SK-N-SH (cell line): ENCODE results near the gene TRUB2. TPM values are rescaled to one million over a fixed set of nuclear protein-coding genes. Genes with fewer than 3 reads are reported as not detected.
A peak's percentile ranks its signal among the peaks of the same experiment; 100 is the strongest.

Experiments used
- CTCF ChIA-PET: fragments of 300-600, 350-600 bp; formaldehyde crosslinking; extraction: SDS; loops from one replicate; lab custom pipeline; 2021; lab: Yijun Ruan, JAX
- POLR2A ChIA-PET: fragments of 350-600 bp; sonication (Branson Sonifier 250); formaldehyde crosslinking; extraction: SDS; loops from one replicate; lab custom pipeline; 2020; ENCODE audit warnings: antibody characterized with exemption, inconsistent platforms; lab: Yijun Ruan, JAX
- DNase-seq: peaks from one replicate; pipeline ENCODE4 v3.0.0; 2012
- H2AFZ ChIP-seq: fragments of 200-600 bp; sonication (generic); 2 replicates; pipeline ENCODE4 v1.8.1; 2016; ENCODE audit warnings: antibody characterized with exemption, mild to moderate bottlenecking, low read depth
- H3F3A ChIP-seq: fragments of 200-600 bp; sonication (generic); replicated peaks from 2 replicates; pipeline ENCODE3; 2016; ENCODE audit warnings: antibody characterized with exemption, mild to moderate bottlenecking; ENCODE audit not compliant: insufficient read depth
- H3K27ac ChIP-seq, 2 experiments: fragments of 200-500 bp in 1 of 2; fragments of 200-600 bp in 1 of 2; sonication (Bioruptor generic) in 1 of 2; sonication (generic), shearing (Covaris generic) in 1 of 2; 2 replicates each; pipeline versions ENCODE4 v1.5.1 to v1.6.1; 2014 to 2016; ENCODE audit warnings: low read depth in 2 of 2, inconsistent platforms in 1 of 2, low read length in 1 of 2, mild to moderate bottlenecking in 1 of 2, mixed read lengths in 1 of 2
- H3K27me3 ChIP-seq: fragments of 200-600 bp; sonication (generic), shearing (Covaris generic); 2 replicates; pipeline ENCODE4 v1.6.1; 2016; ENCODE audit warnings: mixed run types; ENCODE audit not compliant: insufficient read depth
- H3K36me3 ChIP-seq, 2 experiments: fragments of 200-500 bp in 1 of 2; fragments of 200-600 bp in 1 of 2; sonication (Bioruptor generic) in 1 of 2; sonication (generic) in 1 of 2; replicated peaks in 1 of 2; 2 replicates each; pipeline versions ENCODE3 to v1.5.1; 2014 to 2016; ENCODE audit warnings: low read length in 1 of 2, mild to moderate bottlenecking in 1 of 2; ENCODE audit not compliant: insufficient read depth in 2 of 2, control insufficient read depth in 1 of 2
- H3K4me1 ChIP-seq, 2 experiments: fragments of 200-500 bp in 1 of 2; fragments of 200-600 bp in 1 of 2; sonication (Bioruptor generic) in 1 of 2; sonication (generic), shearing (Covaris generic) in 1 of 2; 2 replicates each; pipeline versions ENCODE4 v1.5.1 to v1.6.1; 2014 to 2016; ENCODE audit warnings: low read depth in 1 of 2, low read length in 1 of 2, mixed run types in 1 of 2; ENCODE audit not compliant: insufficient read depth in 2 of 2, control insufficient read depth in 1 of 2
- H3K4me2 ChIP-seq: fragments of 200-600 bp; sonication (generic), shearing (Covaris generic); 2 replicates; pipeline ENCODE4 v1.6.1; 2017; ENCODE audit warnings: mixed run types
- H3K4me3 ChIP-seq, 2 experiments: fragments of 200-500 bp in 1 of 2; fragments of 200-600 bp in 1 of 2; sonication (Bioruptor generic) in 1 of 2; sonication (generic), shearing (Covaris generic) in 1 of 2; 2 replicates each; pipeline versions ENCODE4 v1.5.1 to v1.8.1; 2014 to 2016; ENCODE audit warnings: low read depth in 2 of 2, inconsistent platforms in 1 of 2, low read length in 1 of 2, mild to moderate bottlenecking in 1 of 2, mixed read lengths in 1 of 2, moderate library complexity in 1 of 2
- H3K79me2 ChIP-seq: fragments of 200-600 bp; sonication (generic); 2 replicates; pipeline ENCODE4 v1.8.1; 2017; ENCODE audit warnings: mild to moderate bottlenecking; ENCODE audit not compliant: insufficient read depth
- H3K9ac ChIP-seq: fragments of 200-600 bp; sonication (generic); 2 replicates; pipeline ENCODE4 v1.6.1; 2017; ENCODE audit warnings: mixed run types
- H3K9me2 ChIP-seq: fragments of 200-600 bp; sonication (generic); 2 replicates; pipeline ENCODE4 v1.6.1; 2017; ENCODE audit warnings: mixed run types
- H3K9me3 ChIP-seq: fragments of 200-600 bp; sonication (generic); 2 replicates; pipeline ENCODE4 v1.6.1; 2017; ENCODE audit warnings: mixed run types, mild to moderate bottlenecking, moderate library complexity
- H4K20me1 ChIP-seq: fragments of 200-600 bp; sonication (generic); 2 replicates; pipeline ENCODE4 v1.6.1; 2017; ENCODE audit warnings: mild to moderate bottlenecking, mixed run types; ENCODE audit not compliant: insufficient read depth
- FOXJ3 ChIP-seq: sonication (generic); formaldehyde crosslinking; IDR thresholded peaks from 2 replicates; pipeline ENCODE4 v1.5.1; 2020; ENCODE audit warnings: mild to moderate bottlenecking, missing genetic modification reagents
- FOXM1 ChIP-seq: IDR thresholded peaks from 2 replicates; pipeline ENCODE4 v1.4.0; 2012; ENCODE audit warnings: low read depth, mild to moderate bottlenecking
- POLR2AphosphoS5 ChIP-seq: IDR thresholded peaks from 2 replicates; pipeline ENCODE4 v1.6.1; 2012; ENCODE audit warnings: low read depth, low read length
- RCOR1 ChIP-seq: fragments of 150-350 bp; IDR thresholded peaks from 2 replicates; pipeline ENCODE4 v1.6.1; 2017; ENCODE audit warnings: antibody characterized with exemption, low read length
- RFX5 ChIP-seq: IDR thresholded peaks from 2 replicates; pipeline ENCODE4 v1.6.1; 2012; ENCODE audit warnings: mild to moderate bottlenecking, improper control_type of control experiment, low read length
- SIN3A ChIP-seq: IDR thresholded peaks from 2 replicates; pipeline ENCODE4 v1.6.1; 2012; ENCODE audit warnings: low read depth, mild to moderate bottlenecking, low read length, moderate library complexity, borderline replicate concordance
- SMC3 ChIP-seq: IDR thresholded peaks from 2 replicates; pipeline ENCODE4 v1.6.1; 2012; ENCODE audit warnings: low read depth, low read length, improper control_type of control experiment
- TCF12 ChIP-seq: IDR thresholded peaks from 2 replicates; pipeline ENCODE4 v1.4.0; 2012
- TEAD4 ChIP-seq: IDR thresholded peaks from 2 replicates; pipeline ENCODE4 v1.4.0; 2012; ENCODE audit warnings: mild to moderate bottlenecking, borderline replicate concordance; ENCODE audit not compliant: insufficient read depth
- USF1 ChIP-seq: IDR thresholded peaks from 2 replicates; pipeline ENCODE4 v1.4.0; 2012; ENCODE audit warnings: low read depth, borderline replicate concordance
- USF2 ChIP-seq: fragments of 150-350 bp; IDR thresholded peaks from 2 replicates; pipeline ENCODE4 v1.6.1; 2017; ENCODE audit warnings: antibody characterized with exemption, low read length, low read depth, borderline replicate concordance
- WGBS: methylation state at CpG from one replicate; pipeline ENCODE4 v1.1.6; 2017; ENCODE audit warnings: low lambda C conversion rate; 5-methylcytosine and 5-hydroxymethylcytosine counted together
- polyA plus RNA-seq, 3 experiments: library from polyadenylated mRNA; depleted of rRNA; stranded (reverse); fragments of >200 nt; gene quantifications; 2 replicates each; pipeline ENCODE4 v1.2.3, GENCODE V29; 2012

The TRUB2 gene
- polyA plus RNA-seq, 1 of the 3 experiments (the other 2 are of a cell fraction): 18.8 TPM

GRCh38 chr9:128321879-128322403 is 306 bp downstream of the TRUB2 start:
- no peaks in the 10 kb centered on the region for H3F3A ChIP-seq
- peak overlapping the region; percentile 75 to 96 for H3K4me3 ChIP-seq
- H3K27me3 ChIP-seq: no peaks in the 10 kb centered on the region
- ChIA-PET POLR2A (interaction anchor here (1.0 kb wide), 1 partner anchor 13 kb away, joined by 4 read pairs; no protein-coding TSS in a partner anchor), CTCF (interaction anchor here (1.0 to 3.4 kb wide), 5 partner anchors 12 to 27 kb away, joined by 3 to 21 read pairs (median 5); no protein-coding TSS in a partner anchor)
- TF ChIP-seq USF2 (peak; percentile 41; the same call in 1 of the 2 replicates), POLR2AphosphoS5 (0 out of 2 replicates have a peak, but pooled peaks have one; percentile 64), RCOR1 (no peak), USF1 (peak; percentile 88)
- H3K79me2 ChIP-seq: peaks cover 52% of the 10 kb centered on the region
- peaks cover 11% of the 10 kb centered on the region in 2 experiments; a peak in 3 of 4 replicates for H3K4me1 ChIP-seq
- peaks cover 21 to 32% of the 10 kb centered on the region in 2 experiments for H3K36me3 ChIP-seq
- peak overlapping the region; percentile 75 for H3K9ac ChIP-seq
- 4% methylated on average over 15 of the region's 21 CpGs for WGBS
- H2AFZ ChIP-seq: peak overlapping the region; percentile 75
- peak overlapping the region; percentile 87 to 95; a peak in 3 of 4 replicates for H3K27ac ChIP-seq
- no peaks in the 10 kb centered on the region for H3K9me2 ChIP-seq
- H3K9me3 ChIP-seq: no peaks in the 10 kb centered on the region
- H3K4me2 ChIP-seq: peak overlapping the region; percentile 99
- 0 out of 2 replicates have a peak, but pooled peaks cover 4% of the 10 kb centered on the region for H4K20me1 ChIP-seq
- no peak for DNase-seq

- Histone ChIP-seq H3K4me3 (peak overlapping the region; percentile 75 to 96), H3K4me2 (peak overlapping the region; percentile 99), H3K27me3 (no peaks in the 10 kb centered on the region), H2AFZ (no peak overlapping the region), H3K4me1 (peaks cover 11% of the 10 kb centered on the region in 2 experiments; a peak in 3 of 4 replicates), H3K36me3 (peaks cover 27 to 33% of the 10 kb centered on the region in 2 experiments), H3K9ac (peak overlapping the region; percentile 75; the same call in 1 of the 2 replicates), H3K9me2 (no peaks in the 10 kb centered on the region), H4K20me1 (0 out of 2 replicates have a peak, but pooled peaks cover 4% of the 10 kb centered on the region), H3K79me2 (peaks cover 52% of the 10 kb centered on the region), H3K9me3 (no peaks in the 10 kb centered on the region), H3K27ac (no peak overlapping the region), H3F3A (no peaks in the 10 kb centered on the region)
- ChIA-PET CTCF (interaction anchor here (0.7 to 3.4 kb wide), 7 partner anchors 12 to 128 kb away, joined by 3 to 21 read pairs (median 4); no protein-coding TSS in a partner anchor), POLR2A (interaction anchor here (1.0 kb wide), 1 partner anchor 12 kb away, joined by 4 read pairs; no protein-coding TSS in a partner anchor)
- no peak for DNase-seq
- WGBS: 76% methylated on average over 7 of the region's 7 CpGs
- TF ChIP-seq RFX5: no peak
- TF ChIP-seq TEAD4: no peak
- TF ChIP-seq TCF12: no peak
Measured at GRCh38 chr9:128321343-128321742, 904 bp downstream of the TRUB2 start.

- WGBS: 81% methylated on average over 2 of the region's 2 CpGs
- Histone ChIP-seq H3K27ac (no peak overlapping the region), H4K20me1 (no peaks in the 10 kb centered on the region), H3K36me3 (peaks cover 27 to 35% of the 10 kb centered on the region in 2 experiments), H3K4me1 (peaks cover 0 to 6% of the 10 kb centered on the region in 2 experiments; a peak in 1 of 4 replicates), H2AFZ (no peak overlapping the region), H3K9me3 (no peaks in the 10 kb centered on the region), H3K9ac (no peak overlapping the region), H3K27me3 (no peaks in the 10 kb centered on the region), H3K4me2 (no peak overlapping the region), H3F3A (no peaks in the 10 kb centered on the region), H3K9me2 (no peaks in the 10 kb centered on the region), H3K4me3 (no peak overlapping the region), H3K79me2 (peaks cover 19% of the 10 kb centered on the region)
- TF ChIP-seq FOXJ3: no peak
- no peak for TF ChIP-seq FOXM1
- no peak for TF ChIP-seq SMC3
- no peak for TF ChIP-seq SIN3A
- DNase-seq: no peak
- ChIA-PET POLR2A (no interaction called here), CTCF (interaction anchor here (0.7 kb wide), 1 partner anchor 24 kb away, joined by 3 read pairs; no protein-coding TSS in a partner anchor)
Measured at GRCh38 chr9:128317629-128318028, 4.6 kb downstream of the TRUB2 start.
